Left colon (tissue), 2 donors: Measurements from ENCODE around the gene RNF183. TPM values are rescaled to one million over a fixed set of nuclear protein-coding genes. Genes with fewer than 3 reads are reported as not detected.

Experiments used
- ATAC-seq: fragments of 200-7000 bp; cut with Tn5 transposase; one replicate; pipeline ENCODE4 v1.9.1; 2020; ENCODE audit warnings: mild to moderate bottlenecking, moderate library complexity
- DNase-seq, 2 donors: peaks; one replicate each; pipeline ENCODE4 v3.0.0-alpha.2; 2020
- intact Hi-C, 2 donors: fragments of 100-400 bp; cut with DNase I in 1 of 2; cut with micrococcal nuclease in 1 of 2; formaldehyde crosslinking; loops; one replicate each; pipeline versions ENCODE4 v1.11.2 to v1.14.0; 2022; cut with DNase I, micrococcal nuclease
- long read RNA-seq: library from polyadenylated mRNA; unstranded; transcript quantifications from one replicate; pipeline ENCODE4 v2.0.0, GENCODE V29; 2021
- total RNA-seq, 2 donors: library from RNA; stranded (reverse); fragmentation: NEBNext Ultra II Directional; extraction: Animal tissue kit (Norgen Biotek cat#: 25700); gene quantifications; one replicate each; pipeline ENCODE4 v1.2.1, GENCODE V29; 2021
- donor health status: DM: no; HTN: no; CAD: no.
- donor health status: DM: yes; HTN: yes; CAD: no.

The RNF183 gene
- 1 to 10 TPM in 1 of 2 donors, under 1 TPM in 1; 0.85 to 1.3 TPM for total RNA-seq
- long read RNA-seq = 0 reads

- intact Hi-C loops = no loop called here
- ATAC-seq = peak; percentile 61
- peak; percentile 41 to 54 for DNase-seq
These were observed at the start of gene RNF183 for GRCh38 chr9:113302792-113303418. Gene RNF183 (minus strand): TSS chr9:113303376. CDS start chr9:113298184, 5,192 bp downstream.

GRCh38 chr9:113352411-113352810 lies 49.2 kb upstream of the RNF183 start:
- ATAC-seq (no peak), DNase-seq (no peak)
- intact Hi-C loops = no loop called here

GRCh38 chr9:113352006-113352405 lies 48.8 kb upstream of the RNF183 start:
- intact Hi-C loops = no loop called here
- DNase-seq (no peak), ATAC-seq (no peak)

- no peak for ATAC-seq
- DNase-seq = no peak
- intact Hi-C loops = no loop called here
These were observed 47.8 kb upstream of the RNF183 start for GRCh38 chr9:113350937-113351336.

GRCh38 chr9:113350107-113350661 lies 47.0 kb upstream of the RNF183 start:
- intact Hi-C loops = no loop called here
- peak; percentile 31 for ATAC-seq
- peak in 1 of 2 donors; percentile 44 for DNase-seq

- peak; percentile 71 for ATAC-seq
- peak in 1 of 2 donors; percentile 66 for DNase-seq
- intact Hi-C loops = no loop called here
These were observed 46.4 kb upstream of the RNF183 start, which contains the start of gene BSPRY for GRCh38 chr9:113349445-113350094. Gene BSPRY (plus strand): TSS chr9:113349541. CDS start chr9:113349580, 39 bp downstream.

GRCh38 chr9:113349066-113349444 lies 45.9 kb upstream of the RNF183 start:
- intact Hi-C loops = no loop called here
- ATAC-seq = no peak
- DNase-seq = no peak

GRCh38 chr9:113348437-113348836 lies 45.3 kb upstream of the RNF183 start:
- no peak for DNase-seq
- ATAC-seq = no peak
- intact Hi-C loops = no loop called here

- DNase-seq (no peak), ATAC-seq (no peak)
- intact Hi-C loops = no loop called here
These were observed 42.5 kb upstream of the RNF183 start for GRCh38 chr9:113345671-113346070.

GRCh38 chr9:113345190-113345589 lies 42.0 kb upstream of the RNF183 start:
- DNase-seq (no peak), ATAC-seq (peak; percentile 38)
- intact Hi-C loops = no loop called here

- peak; percentile 45 for ATAC-seq
- intact Hi-C loops = no loop called here
- peak; percentile 88 to 93 for DNase-seq
These were observed 40.6 kb upstream of the RNF183 start for GRCh38 chr9:113343732-113344231.

GRCh38 chr9:113341712-113342410 lies 38.7 kb upstream of the RNF183 start:
- intact Hi-C loops = no loop called here
- DNase-seq (peak in 1 of 2 donors; percentile 60), ATAC-seq (no peak)

- DNase-seq = peak; percentile 84 to 89
- peak; percentile 88 for ATAC-seq
- intact Hi-C loops = no loop called here
These were observed 37.0 kb upstream of the RNF183 start, which contains the start of gene WDR31 for GRCh38 chr9:113340011-113340699. Gene WDR31 (minus strand): TSS chr9:113340275. CDS start chr9:113332022, 8,253 bp downstream.

- intact Hi-C loops = no loop called here
- DNase-seq = no peak
- ATAC-seq = no peak
These were observed 34.5 kb upstream of the RNF183 start for GRCh38 chr9:113337714-113338113.

GRCh38 chr9:113331780-113332179 lies 28.6 kb upstream of the RNF183 start:
- intact Hi-C loops = no loop called here
- ATAC-seq = no peak
- DNase-seq = no peak

- ATAC-seq (no peak), DNase-seq (no peak)
- intact Hi-C loops = no loop called here
These were observed 25.0 kb upstream of the RNF183 start for GRCh38 chr9:113328045-113328782.

GRCh38 chr9:113326230-113326629 lies 23.1 kb upstream of the RNF183 start:
- intact Hi-C loops = no loop called here
- DNase-seq (no peak), ATAC-seq (no peak)

- DNase-seq = no peak
- intact Hi-C loops = no loop called here
- no peak for ATAC-seq
These were observed 19.5 kb upstream of the RNF183 start for GRCh38 chr9:113322671-113323070.
